Cerebellar nuclear complex (tissue), 1 donor: ENCODE results near the gene SKI.

Experiments
- DNase-seq, 2 experiments: peaks; one replicate each; lab custom pipeline; 2025; lab: John Stamatoyannopoulos, UW

SKI gene

DNA sequence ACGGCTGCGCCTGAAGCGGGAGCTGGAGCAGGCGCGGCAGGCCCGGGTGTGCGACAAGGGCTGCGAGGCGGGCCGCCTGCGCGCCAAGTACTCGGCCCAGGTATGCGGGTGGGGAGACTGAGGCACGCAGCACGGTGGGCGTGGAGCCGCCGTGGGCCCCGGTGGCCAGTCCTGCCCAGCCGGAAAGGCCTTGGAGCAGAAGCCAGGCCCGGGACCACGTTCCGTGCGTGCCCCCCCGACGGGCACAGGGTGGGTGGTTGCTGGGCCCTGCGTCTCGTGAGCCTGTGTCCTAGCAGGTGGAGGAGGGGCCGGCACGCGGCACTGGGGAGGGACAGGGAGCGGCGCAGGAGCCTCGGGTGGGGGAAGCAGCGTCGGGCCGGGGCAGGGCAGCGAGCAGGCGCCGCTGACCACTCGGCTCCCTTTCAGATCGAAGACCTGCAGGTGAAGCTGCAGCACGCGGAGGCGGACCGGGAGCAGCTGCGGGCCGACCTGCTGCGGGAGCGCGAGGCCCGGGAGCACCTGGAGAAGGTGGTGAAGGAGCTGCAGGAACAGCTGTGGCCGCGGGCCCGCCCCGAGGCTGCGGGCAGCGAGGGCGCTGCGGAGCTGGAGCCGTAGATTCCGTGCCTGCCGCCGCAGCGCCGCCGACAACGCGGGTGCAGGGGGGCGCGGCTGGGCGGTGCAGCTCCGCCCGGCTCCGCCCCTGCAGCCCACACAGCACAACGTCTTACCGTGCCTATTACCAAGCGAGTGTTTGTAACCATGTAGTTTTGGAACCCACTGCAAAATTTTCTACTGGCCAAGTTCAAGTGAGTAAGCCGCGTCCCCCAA lies 78.2 kb downstream of the SKI start:
- DNase-seq, result no peak

GRCh38 chr1:2307064-2307605 lies 79.0 kb downstream of the SKI start:
- no peak for DNase-seq

DNA sequence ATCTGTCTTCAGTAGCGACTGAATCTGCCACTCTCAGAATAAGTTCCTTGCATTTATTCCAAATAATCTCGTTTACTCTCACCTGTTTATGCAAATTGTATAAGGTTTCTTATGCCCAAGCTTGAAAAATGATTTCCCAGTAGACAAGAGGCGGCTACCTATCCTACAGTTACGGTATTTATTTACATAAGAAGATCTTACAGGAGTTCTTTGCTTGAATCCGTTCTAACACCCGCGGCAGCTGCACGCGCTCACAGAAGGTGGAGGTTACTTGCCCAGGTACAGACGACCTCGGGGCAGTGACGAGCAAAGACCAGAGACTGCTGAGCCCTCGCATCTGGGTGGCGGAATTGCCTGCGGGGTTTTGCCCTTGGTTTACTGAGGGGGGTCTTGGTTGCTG lies 79.9 kb downstream of the SKI start:
- DNase-seq, result no peak

GRCh38 chr1:2308844-2309243 lies 80.7 kb downstream of the SKI start:
- DNase-seq, result no peak

- no peak for DNase-seq
Observed at GRCh38 chr1:2310332-2311183, 82.4 kb downstream of the SKI start.

- no peak for DNase-seq
Observed at GRCh38 chr1:2311184-2312032, 83.3 kb downstream of the SKI start.

DNA sequence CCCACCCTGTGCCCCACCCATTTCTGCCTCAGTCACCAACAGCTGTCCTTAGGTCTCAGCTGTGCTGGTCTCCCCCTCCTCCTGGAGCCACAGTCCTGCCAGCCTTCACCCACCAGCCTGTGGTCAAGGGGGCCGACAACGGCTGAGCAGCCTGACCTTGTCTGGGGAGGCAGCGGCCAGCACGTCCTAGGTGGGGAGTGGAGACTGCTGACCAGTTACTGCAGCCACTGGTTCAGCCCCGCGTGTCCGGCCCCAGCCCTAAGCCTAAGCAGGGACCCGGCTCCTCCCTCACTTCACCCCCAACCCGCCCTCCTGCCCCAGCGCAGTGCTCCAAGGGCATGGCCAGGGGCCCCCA lies 84.0 kb downstream of the SKI start:
- no peak for DNase-seq

DNA sequence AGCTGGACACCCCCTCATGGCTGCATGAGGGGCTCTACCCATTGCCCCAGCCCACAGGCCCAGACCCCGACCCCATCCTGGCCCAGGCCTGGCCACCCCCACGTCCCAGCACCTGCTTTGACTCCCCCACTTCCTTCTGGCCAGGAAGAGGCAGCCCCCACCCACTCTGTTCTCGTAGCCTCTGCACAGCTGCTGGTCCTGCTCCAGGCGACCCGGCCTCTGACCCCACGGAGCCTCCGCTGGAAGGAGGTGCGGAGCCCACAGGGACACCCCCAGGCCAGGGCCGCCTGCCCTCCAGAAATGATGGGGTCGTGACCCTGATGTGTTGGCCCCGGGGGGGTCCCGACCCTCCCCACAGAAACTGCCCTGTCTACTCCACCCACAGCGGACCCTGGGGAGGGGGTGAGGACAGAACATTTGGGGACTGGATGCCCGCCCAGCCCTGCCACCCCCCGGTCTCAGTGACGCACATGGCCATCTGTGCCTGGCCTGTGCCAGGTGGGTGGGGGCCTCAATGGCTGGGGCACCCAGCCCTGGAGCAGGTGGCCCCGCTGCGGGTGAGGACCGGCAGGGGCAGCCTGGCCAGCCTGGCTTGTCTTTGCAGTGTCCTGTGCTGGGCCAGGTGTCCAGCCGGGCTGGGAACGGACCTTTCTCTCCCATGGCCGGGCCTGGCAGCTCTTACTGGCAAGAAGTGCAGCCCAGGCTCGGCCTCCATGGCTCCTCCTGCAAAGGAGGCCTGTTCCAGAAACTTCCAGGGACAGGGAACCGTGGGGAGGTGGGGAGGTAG lies 84.6 kb downstream of the SKI start:
- DNase-seq, result peak; percentile 86 to 98

GRCh38 chr1:2313651-2314261 lies 85.6 kb downstream of the SKI start:
- DNase-seq, result no peak

GRCh38 chr1:2314273-2314802 lies 86.2 kb downstream of the SKI start:
- DNase-seq, result no peak

DNA sequence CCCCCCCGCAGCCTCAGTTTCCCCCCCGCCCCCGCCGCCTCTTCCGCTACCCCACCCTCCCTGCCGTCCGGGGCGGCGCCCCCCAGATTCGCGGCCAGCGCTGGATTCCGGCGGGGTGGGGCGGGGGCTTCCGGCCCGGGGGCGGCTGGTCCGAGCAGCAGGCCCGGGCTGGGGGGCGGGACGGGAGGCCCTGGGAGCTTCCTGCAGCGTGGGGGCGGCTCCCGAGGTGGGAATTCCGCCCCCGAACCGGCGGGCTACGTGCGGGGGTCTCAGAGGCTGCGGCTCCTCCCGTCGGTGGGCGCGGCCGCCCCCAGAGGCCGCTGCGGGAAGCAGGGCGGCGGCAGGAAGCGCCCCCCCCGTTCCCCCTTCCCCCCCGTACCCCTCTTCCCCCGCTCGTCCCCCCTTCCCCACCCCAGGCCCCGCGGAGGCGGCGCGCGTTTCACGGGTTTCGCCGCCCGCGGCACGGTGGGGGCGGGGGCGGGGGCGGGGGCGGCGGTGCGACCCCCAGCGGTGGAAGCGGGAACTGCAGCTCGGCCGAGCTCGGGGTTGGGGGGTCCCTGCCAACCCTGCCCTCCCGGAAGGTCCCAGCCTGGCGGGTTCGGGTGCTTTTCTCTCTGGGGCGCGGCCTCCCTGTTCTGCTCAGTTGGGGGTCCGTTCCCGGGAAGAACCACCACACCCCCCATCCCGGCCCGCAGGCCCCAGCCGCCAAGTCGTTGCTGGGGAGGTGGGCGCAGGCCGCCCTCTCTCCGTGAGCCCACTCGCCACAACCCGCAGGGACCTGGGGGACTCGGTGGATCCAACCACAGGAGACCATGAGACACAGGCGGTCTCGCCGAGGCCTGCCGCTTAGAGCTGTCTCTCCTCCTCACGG lies 86.9 kb downstream of the SKI start:
- no peak for DNase-seq

DNA sequence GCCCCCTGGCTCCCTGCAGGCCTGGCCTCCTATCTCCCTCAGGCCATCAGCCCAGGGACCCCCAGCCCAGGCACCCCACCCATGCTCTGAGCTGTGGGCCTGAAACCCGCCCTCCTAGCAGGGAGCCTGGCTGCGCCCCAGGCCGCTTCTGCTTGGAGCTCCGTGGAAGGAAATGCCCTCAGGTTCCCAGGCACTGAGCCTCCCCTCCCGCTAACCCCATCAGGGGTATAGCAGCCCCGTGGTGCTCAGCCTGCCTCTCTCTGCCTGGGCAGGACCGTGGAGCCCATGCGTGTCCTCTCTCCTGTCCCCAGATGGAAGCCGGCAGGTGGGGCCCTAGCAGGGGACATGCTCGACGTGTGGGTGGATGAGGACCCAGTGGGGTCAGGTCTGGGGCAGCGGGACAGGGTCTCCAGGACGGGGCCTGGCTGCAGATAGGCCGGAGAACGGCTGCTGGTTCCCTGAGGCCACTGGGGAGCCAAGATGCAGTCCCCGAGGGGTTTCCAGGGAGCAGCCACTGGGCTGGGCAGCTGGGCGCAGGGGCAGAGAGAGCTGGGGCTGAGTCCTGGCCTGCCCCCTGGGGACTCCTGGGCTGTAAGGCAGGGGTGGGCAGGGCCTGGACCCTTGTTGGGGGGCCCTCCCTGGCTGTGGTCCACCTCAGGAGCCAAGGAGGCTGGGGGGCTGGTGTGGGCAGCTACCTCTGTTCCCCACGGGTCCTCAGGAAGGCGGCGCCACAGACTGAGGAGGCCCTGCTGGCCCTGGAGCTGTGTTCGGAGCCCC lies 87.7 kb downstream of the SKI start:
- no peak for DNase-seq

GRCh38 chr1:2316451-2316961 lies 88.4 kb downstream of the SKI start:
- no peak for DNase-seq

- no peak for DNase-seq
Observed at GRCh38 chr1:2317230-2318065, 89.3 kb downstream of the SKI start.

DNA sequence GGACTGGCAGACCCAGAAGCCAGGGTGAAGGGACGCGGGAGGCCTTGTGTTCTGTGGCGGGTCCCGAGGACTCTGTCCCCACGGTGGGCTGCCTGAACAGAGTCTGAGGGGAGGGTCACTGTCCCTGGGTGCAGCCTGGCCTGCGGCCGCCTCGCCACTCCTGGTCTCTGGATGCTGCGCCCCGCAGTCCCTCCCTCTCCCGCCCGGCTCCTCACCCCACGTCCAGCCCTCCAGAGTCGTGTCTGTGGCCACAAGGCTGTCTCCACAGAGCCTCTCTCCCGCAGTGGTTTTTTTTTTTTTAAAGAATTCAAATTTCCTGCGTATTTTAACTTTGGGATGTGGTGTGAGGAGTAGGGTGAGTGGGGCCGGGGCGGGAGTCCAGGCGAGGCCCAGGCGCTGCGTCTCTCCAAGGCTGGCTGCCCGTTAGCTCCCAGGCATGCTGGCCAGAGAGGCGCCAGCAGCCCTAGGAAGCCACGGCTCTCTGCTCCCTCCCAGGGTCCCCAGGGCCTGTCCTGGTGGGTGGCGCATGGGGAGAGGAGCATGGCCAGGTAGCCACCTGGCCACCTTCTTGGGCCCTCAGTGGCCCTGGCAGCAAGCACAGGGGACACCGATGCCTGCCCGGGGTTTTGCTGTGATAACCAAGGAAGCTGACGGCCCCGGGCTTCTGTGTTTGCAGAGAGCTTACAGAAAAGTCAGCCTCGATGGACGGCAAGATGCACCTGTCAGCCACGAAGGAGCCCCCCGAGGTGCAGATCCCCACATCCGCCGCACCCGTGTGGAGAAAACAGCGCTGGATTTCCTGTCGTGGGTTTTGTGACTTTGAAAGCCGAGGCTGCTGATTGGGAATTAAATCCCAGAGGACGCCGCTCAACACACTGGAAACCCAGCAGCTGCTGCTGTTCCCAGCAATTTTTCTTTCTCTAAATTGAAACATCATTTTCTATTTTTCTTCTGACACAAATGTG lies 90.5 kb downstream of the SKI start:
- no peak for DNase-seq

GRCh38 chr1:2319291-2319690 lies 91.2 kb downstream of the SKI start:
- DNase-seq, result no peak
